IMR-90 (cell line): ENCODE results near the gene AKNA. TPM values are rescaled to one million over a fixed set of nuclear protein-coding genes. Genes with fewer than 3 reads are reported as not detected.

ENCODE experiments used
- ATAC-seq: fragments of 200-7000 bp; cut with Tn5 transposase; 2 replicates; pipeline ENCODE4 v1.9.1; 2020; ENCODE audit warnings: low read depth, mild to moderate bottlenecking, moderate library complexity
- BruUV-seq: library from RNA; stranded (reverse); fragments of 400-500 nt; replicated peaks from 2 replicates; lab custom pipeline; 2021; lab: Mats Ljungman, UMichigan
- CTCF ChIA-PET: fragments of 300-600 bp; formaldehyde crosslinking; extraction: SDS; loops from one replicate; lab custom pipeline; 2021; ENCODE audit warnings: antibody characterized with exemption; lab: Yijun Ruan, JAX
- POLR2A ChIA-PET: fragments of 300-600 bp; sonication (Branson Sonifier 250); formaldehyde crosslinking; loops from one replicate; lab custom pipeline; 2022; ENCODE audit warnings: antibody characterized with exemption; ENCODE audit not compliant: unreplicated experiment; lab: Charles Lee
- DNase-seq: peaks from one replicate; pipeline ENCODE4 v3.0.0; 2013
- H2AFZ ChIP-seq: replicated peaks from 2 replicates; pipeline ENCODE3; 2013; ENCODE audit warnings: low read length, mild to moderate bottlenecking; ENCODE audit not compliant: poor library complexity
- H2AK5ac ChIP-seq: 2 replicates; pipeline ENCODE4 v1.6.1; 2013; ENCODE audit warnings: low read depth, low read length, inconsistent platforms
- H2AK9ac ChIP-seq: replicated peaks from 2 replicates; pipeline ENCODE3; 2013; ENCODE audit warnings: mild to moderate bottlenecking, low read depth, low read length, moderate library complexity; ENCODE audit not compliant: poor library complexity
- H2BK120ac ChIP-seq: 2 replicates; pipeline ENCODE4 v1.6.1; 2013; ENCODE audit warnings: low read depth, low read length, inconsistent platforms
- H2BK15ac ChIP-seq: 3 replicates; pipeline ENCODE4 v1.6.1; 2013; ENCODE audit warnings: low read depth, low read length, inconsistent platforms
- H2BK20ac ChIP-seq: 2 replicates; pipeline ENCODE4 v1.6.1; 2013; ENCODE audit warnings: low read depth, mild to moderate bottlenecking, inconsistent platforms, low read length, moderate library complexity
- H2BK5ac ChIP-seq: 2 replicates; pipeline ENCODE4 v1.6.1; 2013; ENCODE audit warnings: mild to moderate bottlenecking, low read depth, low read length, inconsistent platforms; ENCODE audit not compliant: poor library complexity, severe bottlenecking
- H3K14ac ChIP-seq: replicated peaks from 2 replicates; pipeline ENCODE4 v1.6.1; 2013; ENCODE audit warnings: low read depth, low read length, inconsistent platforms
- H3K18ac ChIP-seq: 2 replicates; pipeline ENCODE4 v1.6.1; 2013; ENCODE audit warnings: low read depth, low read length, control low read depth
- H3K23ac ChIP-seq: 2 replicates; pipeline ENCODE4 v1.6.1; 2013; ENCODE audit warnings: low read depth, low read length, inconsistent platforms
- H3K27ac ChIP-seq: 2 replicates; pipeline ENCODE4 v1.5.1; 2013; ENCODE audit warnings: mild to moderate bottlenecking, control low read depth, low read length; ENCODE audit not compliant: insufficient read depth
- H3K27me3 ChIP-seq: 2 replicates; pipeline ENCODE4 v1.6.1; 2013; ENCODE audit warnings: low read length; ENCODE audit not compliant: control insufficient read depth, insufficient read depth
- H3K36me3 ChIP-seq: 2 replicates; pipeline ENCODE4 v1.6.1; 2013; ENCODE audit warnings: low read length, mixed read lengths; ENCODE audit not compliant: control insufficient read depth, insufficient read depth
- H3K4ac ChIP-seq: 2 replicates; pipeline ENCODE4 v1.6.1; 2013; ENCODE audit warnings: low read depth, low read length, inconsistent platforms
- H3K4me1 ChIP-seq: 2 replicates; pipeline ENCODE4 v1.6.1; 2013; ENCODE audit warnings: low read length, mixed read lengths; ENCODE audit not compliant: control insufficient read depth, insufficient read depth
- H3K4me2 ChIP-seq: 2 replicates; pipeline ENCODE4 v1.6.1; 2013; ENCODE audit warnings: low read depth, mild to moderate bottlenecking, control low read depth, low read length, moderate library complexity
- H3K4me3 ChIP-seq: 2 replicates; pipeline ENCODE4 v1.5.1; 2013; ENCODE audit warnings: low read depth, mild to moderate bottlenecking, control low read depth, low read length, moderate library complexity; ENCODE audit not compliant: insufficient read depth
- H3K56ac ChIP-seq: 2 replicates; pipeline ENCODE4 v1.6.1; 2013; ENCODE audit warnings: low read length, inconsistent platforms; ENCODE audit not compliant: insufficient read depth; ENCODE audit errors: extremely low read depth
- H3K79me1 ChIP-seq, 2 experiments: 2 replicates each; pipeline ENCODE4 v1.6.1; 2013; ENCODE audit warnings: low read length in 2 of 2, inconsistent platforms in 1 of 2, low read depth in 1 of 2
- H3K9ac ChIP-seq: 2 replicates; pipeline ENCODE4 v1.6.1; 2013; ENCODE audit warnings: low read depth, low read length, control low read depth
- H3K9me1 ChIP-seq: 2 replicates; pipeline ENCODE4 v1.6.1; 2013; ENCODE audit warnings: low read length, inconsistent platforms; ENCODE audit not compliant: insufficient read depth
- H3K9me3 ChIP-seq: 2 replicates; pipeline ENCODE4 v1.6.1; 2013; ENCODE audit warnings: low read length; ENCODE audit not compliant: control insufficient read depth, insufficient read depth
- H4K20me1 ChIP-seq: 2 replicates; pipeline ENCODE4 v1.6.1; 2013; ENCODE audit warnings: low read length, inconsistent platforms; ENCODE audit not compliant: insufficient read depth
- H4K5ac ChIP-seq: 2 replicates; pipeline ENCODE4 v1.6.1; 2013; ENCODE audit warnings: mild to moderate bottlenecking, low read depth, low read length, control low read depth
- H4K8ac ChIP-seq, 2 experiments: 2 replicates each; pipeline ENCODE4 v1.6.1; 2013; ENCODE audit warnings: low read depth in 2 of 2, low read length in 2 of 2, control low read depth in 1 of 2, inconsistent platforms in 1 of 2
- H4K91ac ChIP-seq: 2 replicates; pipeline ENCODE4 v1.6.1; 2013; ENCODE audit warnings: low read depth, low read length, inconsistent platforms; ENCODE audit not compliant: insufficient read depth
- CHD1 ChIP-seq: IDR thresholded peaks from 2 replicates; pipeline ENCODE4 v1.6.1; 2012; ENCODE audit warnings: low read depth, low read length, improper control_type of control experiment
- FOS ChIP-seq: fragments of 150-350 bp; IDR thresholded peaks from 2 replicates; pipeline ENCODE4 v1.6.1; 2016; ENCODE audit warnings: low read depth, low read length
- WGBS, 2 experiments: methylation state at CpG; one replicate each; pipeline versions ENCODE4 v1.1.5 to v1.1.7; 2013; ENCODE audit warnings: missing lambda C conversion rate in 2 of 2; ENCODE audit not compliant: insufficient read length in 1 of 2; ENCODE audit errors: extremely low coverage in 2 of 2; 5-methylcytosine and 5-hydroxymethylcytosine counted together
- dilution Hi-C: fragments of 300-500 bp; cut with HindIII; formaldehyde crosslinking; loops from one replicate; pipeline ENCODE4 v1.14.3; 2018; ENCODE audit warnings: low sequenced_read_pairs; ENCODE audit not compliant: unreplicated experiment
- in situ Hi-C: fragments of 300-500 bp; cut with MboI; formaldehyde crosslinking; loops from 3 replicates; pipeline ENCODE4 v1.14.3; 2019; ENCODE audit warnings: low sequenced_read_pairs, inconsistent platforms, mixed read lengths
- intact Hi-C: fragments of 100-400 bp; cut with micrococcal nuclease; formaldehyde crosslinking; loops from 2 replicates; pipeline ENCODE4 v1.10.0; 2022
- polyA plus RNA-seq, 3 experiments: library from polyadenylated mRNA; depleted of rRNA; stranded (reverse); fragments of >200 nt; gene quantifications; 2 replicates each; pipeline ENCODE4 v1.2.3, GENCODE V29; 2012; ENCODE audit warnings: low replicate concordance in 1 of 3
- total RNA-seq: library from RNA; depleted of rRNA; stranded (reverse); fragments of >200 nt; gene quantifications from 2 replicates; pipeline ENCODE4 v1.2.3, GENCODE V29; 2012

AKNA gene
- total and polyA plus RNA-seq, 2 of the 4 experiments (the other 2 are of a cell fraction): 2.7 to 7.3 TPM

DNA sequence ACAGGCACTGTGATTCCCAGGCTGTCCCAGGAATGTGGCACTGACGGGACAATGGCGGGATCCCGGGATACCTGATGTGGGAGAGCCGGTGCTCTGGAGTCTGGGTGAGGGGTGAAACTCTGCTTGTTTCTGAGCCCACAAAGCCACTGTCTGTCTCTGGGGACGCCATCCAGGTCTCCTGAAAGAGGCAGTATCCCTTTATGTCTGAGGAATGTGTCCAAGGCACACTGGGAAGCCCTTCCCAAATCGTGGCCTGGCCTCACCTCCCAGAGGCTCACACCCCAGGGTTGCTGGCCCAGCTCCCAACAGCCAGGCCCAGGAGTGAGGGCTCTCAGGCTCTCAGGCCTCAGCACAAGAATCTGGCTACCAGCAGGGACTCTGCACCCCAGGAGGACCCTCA lies 31.0 kb downstream of the AKNA start:
- TF ChIP-seq FOS (no peak), CHD1 (no peak)
- CTCF ChIA-PET: no interaction called here
- intact Hi-C loops: no loop called here
- Histone ChIP-seq H3K4me3 (no peak overlapping the region), H3K4me1 (peaks cover 2% of the 10 kb centered on the region; the same call in 1 of the 2 replicates), H3K27ac (no peak overlapping the region), H3K4ac (no peak overlapping the region), H3K56ac (no peak overlapping the region), H4K5ac (no peak overlapping the region), H3K14ac (no peak overlapping the region), H4K8ac (no peak overlapping the region), H2AK5ac (no peak overlapping the region), H2AFZ (no peak overlapping the region), H3K36me3 (peaks cover 60% of the 10 kb centered on the region), H3K4me2 (no peak overlapping the region), H3K27me3 (no peaks in the 10 kb centered on the region), H3K23ac (no peak overlapping the region), H2BK20ac (no peak overlapping the region), H2AK9ac (no peak overlapping the region), H3K79me1 (no peaks in the 10 kb centered on the region; a peak in 1 of 4 replicates), H2BK15ac (no peak overlapping the region), H4K20me1 (no peaks in the 10 kb centered on the region), H2BK120ac (no peak overlapping the region), H3K9me3 (no peaks in the 10 kb centered on the region), H3K9me1 (no peaks in the 10 kb centered on the region), H3K18ac (no peak overlapping the region), H4K91ac (no peak overlapping the region), H3K9ac (no peak overlapping the region), H2BK5ac (no peak overlapping the region)
- no CpG with 5 or more reads among the region's 6 CpGs for WGBS, 2 experiments
- BruUV-seq: no TSS peak
- no peak for ATAC-seq
- POLR2A ChIA-PET: no interaction called here
- dilution Hi-C loops: no loop called here
- DNase-seq: no peak
- in situ Hi-C loops: no loop called here
